Measurements from ENCODE around the gene PCNX2. TPM values are rescaled to one million over a fixed set of nuclear protein-coding genes. Genes with fewer than 3 reads are reported as not detected.

PCNX2 gene
- total and polyA plus RNA-seq, 10 of the 15 experiments (the other 5 are each of a cell fraction or from before 2014, with no cell fraction given) = 2.1 to 16.4 (median 8.1) TPM

DNA sequence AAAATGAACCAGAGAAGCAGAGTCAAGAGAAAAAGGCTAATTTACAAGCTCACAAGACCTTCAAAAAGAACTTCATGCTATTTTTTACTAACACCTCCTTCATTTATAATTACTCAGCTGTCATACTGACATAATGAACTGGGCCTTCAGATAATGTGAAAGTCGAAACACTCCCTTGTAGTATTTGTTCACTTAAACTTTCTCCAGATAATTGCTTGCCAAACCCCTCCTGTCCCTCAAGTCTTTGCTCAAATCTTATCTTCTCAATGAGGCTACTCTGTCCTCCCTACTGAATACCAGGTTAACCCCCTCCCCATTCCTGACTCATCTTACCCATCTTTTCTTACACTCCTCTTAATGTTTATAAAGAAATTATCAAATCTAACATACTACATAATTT is 20.9 kb upstream of the PCNX2 start:
- H3K4me3 ChIP-seq = no peak overlapping the region
- H3K79me2 ChIP-seq (ENCODE audit: control insufficient read depth, insufficient read depth, low read length) = no peaks in the 10 kb centered on the region
- no peak overlapping the region for H3K27ac ChIP-seq (ENCODE audit: control insufficient read depth, insufficient read depth)
- SMC1A ChIA-PET (ENCODE audit: uncharacterized antibody, unreplicated experiment) = interaction anchor here (1.7 kb wide), 1 partner anchor 10 kb away, joined by 12 read pairs; no protein-coding TSS in a partner anchor
- no peaks in the 10 kb centered on the region for H3K4me1 ChIP-seq (ENCODE audit: control insufficient read depth, insufficient read depth, low read length)
- in situ Hi-C loops (cut with MboI) (no loop called here), intact Hi-C loops (cut with micrococcal nuclease; ENCODE audit: unreplicated experiment) (no loop called here)
- BruUV-seq (replicated peaks) = no TSS peak
- RAD21 ChIA-PET (ENCODE audit: unreplicated experiment) = no interaction called here
- no peaks in the 10 kb centered on the region for H4K20me1 ChIP-seq (ENCODE audit: control insufficient read depth, insufficient read depth)
- no peak overlapping the region for H3K9ac ChIP-seq (ENCODE audit: control insufficient read depth, insufficient read depth, low read length)
- POLR2A ChIA-PET = no interaction called here
- CTCF ChIA-PET = interaction anchor here (1.1 to 2.1 kb wide), 3 partner anchors 9 to 16 kb away, joined by 3 to 14 read pairs (median 3); no protein-coding TSS in a partner anchor
- H2AFZ ChIP-seq (ENCODE audit: control insufficient read depth, low read depth, low read length) = no peak overlapping the region
- ATAC-seq = no peak
- H3K27me3 ChIP-seq (replicated peaks in 1 of 2; ENCODE audit: control insufficient read depth in 2 of 2, insufficient read depth in 2 of 2, low read length in 1 of 2) = peaks cover 0 to 11% of the 10 kb centered on the region in 2 experiments; a peak in 1 of 4 replicates
- TF ChIP-seq ZZZ3 (IDR thresholded peaks at IDR 0.05; ENCODE audit: control insufficient read depth, insufficient read length, low read depth) (no peak), NFYB (IDR thresholded peaks at IDR 0.05; ENCODE audit: insufficient read depth, low read depth, low read length) (no peak)
- H3K9me3 ChIP-seq (replicated peaks; ENCODE audit: control insufficient read depth, insufficient read depth, low read length) = no peaks in the 10 kb centered on the region
- H3K4me2 ChIP-seq (ENCODE audit: control insufficient read depth, insufficient read depth) = no peak overlapping the region
- no peak for FAIRE-seq
- no peak for DNase-seq (ENCODE audit: low read depth, low spot score)
- H3K36me3 ChIP-seq (ENCODE audit: control insufficient read depth in 2 of 2, insufficient read depth in 2 of 2, low read length in 1 of 2) = no peaks in the 10 kb centered on the region
- WGBS (ENCODE audit: insufficient coverage, insufficient replicate concordance, low lambda C conversion rate, missing lambda C conversion rate) = 0% methylated on average over 1 of the region's 1 CpG

DNA sequence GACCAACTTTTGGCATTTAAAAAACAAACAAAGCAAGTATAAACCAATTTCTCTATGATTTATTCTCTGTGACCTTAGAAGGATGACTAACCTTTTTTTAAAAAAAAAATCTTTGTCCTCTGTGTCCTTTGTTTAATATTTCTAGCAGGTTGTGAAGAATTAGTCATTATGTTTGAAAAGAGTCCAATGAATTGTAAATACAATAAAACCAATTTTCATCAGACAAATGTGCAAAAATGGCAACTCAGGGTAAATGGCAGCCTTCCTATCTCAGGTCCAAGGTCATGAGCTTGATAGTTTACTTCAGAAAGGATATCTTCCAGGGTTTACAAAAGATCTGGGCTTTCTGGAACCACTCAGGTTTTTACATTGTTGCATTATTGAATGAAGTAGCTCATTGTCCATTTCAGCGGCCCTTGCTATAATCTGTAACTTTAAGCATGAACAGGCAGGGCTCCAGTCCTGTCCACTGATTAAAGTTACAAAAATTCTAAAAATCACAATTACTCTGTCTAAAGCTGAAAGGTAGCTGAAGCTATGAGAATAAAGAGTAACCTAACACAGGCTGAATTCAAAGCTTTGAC is 20.3 kb upstream of the PCNX2 start:
- 94% methylated on average over 1 of the region's 1 CpG for WGBS (ENCODE audit: insufficient coverage, insufficient replicate concordance, low lambda C conversion rate, missing lambda C conversion rate)
- CTCF ChIA-PET = interaction anchor here (1.1 to 2.1 kb wide), 3 partner anchors 9 to 17 kb away, joined by 3 to 14 read pairs (median 3); no protein-coding TSS in a partner anchor
- DNase-seq (ENCODE audit: low read depth, low spot score) = no peak
- Histone ChIP-seq H4K20me1 (ENCODE audit: control insufficient read depth, insufficient read depth) (no peaks in the 10 kb centered on the region), H3K36me3 (ENCODE audit: control insufficient read depth in 2 of 2, insufficient read depth in 2 of 2, low read length in 1 of 2) (no peaks in the 10 kb centered on the region), H3K4me2 (ENCODE audit: control insufficient read depth, insufficient read depth) (no peak overlapping the region), H3K4me1 (ENCODE audit: control insufficient read depth, insufficient read depth, low read length) (no peaks in the 10 kb centered on the region), H3K27me3 (replicated peaks in 1 of 2; ENCODE audit: control insufficient read depth in 2 of 2, insufficient read depth in 2 of 2, low read length in 1 of 2) (peaks cover 1 to 11% of the 10 kb centered on the region in 2 experiments; a peak in 2 of 4 replicates), H2AFZ (ENCODE audit: control insufficient read depth, low read depth, low read length) (no peak overlapping the region), H3K79me2 (ENCODE audit: control insufficient read depth, insufficient read depth, low read length) (no peaks in the 10 kb centered on the region), H3K27ac (ENCODE audit: control insufficient read depth, insufficient read depth) (no peak overlapping the region), H3K9ac (ENCODE audit: control insufficient read depth, insufficient read depth, low read length) (no peak overlapping the region), H3K4me3 (no peak overlapping the region), H3K9me3 (replicated peaks; ENCODE audit: control insufficient read depth, insufficient read depth, low read length) (no peaks in the 10 kb centered on the region)
- RAD21 ChIA-PET (ENCODE audit: unreplicated experiment) = no interaction called here
- in situ Hi-C loops (cut with MboI) = no loop called here
- no peak for ATAC-seq
- intact Hi-C loops (cut with micrococcal nuclease; ENCODE audit: unreplicated experiment) = no loop called here
- POLR2A ChIA-PET = no interaction called here
- no TSS peak for BruUV-seq (replicated peaks)
- no peak for FAIRE-seq
- SMC1A ChIA-PET (ENCODE audit: uncharacterized antibody, unreplicated experiment) = interaction anchor here (1.7 kb wide), 1 partner anchor 10 kb away, joined by 12 read pairs; no protein-coding TSS in a partner anchor
- no peak for TF ChIP-seq HDAC6 (IDR thresholded peaks at IDR 0.05; ENCODE audit: unreplicated experiment)

All from GM12878 (cell line).